OCI-LY7 (cell line): ENCODE measurements around the gene PITX3. TPM values are rescaled to one million over a fixed set of nuclear protein-coding genes. Genes with fewer than 3 reads are reported as not detected.

Source experiments
- BruUV-seq: library from RNA; stranded (reverse); fragments of 400-500 nt; replicated peaks from 2 replicates; lab custom pipeline; 2021; lab: Mats Ljungman, UMichigan
- CTCF ChIA-PET: fragments of 300-600 bp; sonication (Branson Sonifier 250); formaldehyde crosslinking; loops from one replicate; lab custom pipeline; 2022; ENCODE audit warnings: antibody characterized with exemption; ENCODE audit not compliant: unreplicated experiment; lab: Charles Lee
- POLR2A ChIA-PET: fragments of 300-600 bp; sonication (Branson Sonifier 250); formaldehyde crosslinking; loops from one replicate; lab custom pipeline; 2022; ENCODE audit warnings: antibody characterized with exemption; lab: Charles Lee
- DNase-seq: peaks from one replicate; pipeline ENCODE4 v3.0.0-alpha.2; 2015; ENCODE audit warnings: low spot score
- H2AFZ ChIP-seq: fragments of 200-600 bp; sonication (generic), shearing (Covaris generic); 2 replicates; pipeline ENCODE4 v1.6.1; 2014; ENCODE audit warnings: mild to moderate bottlenecking, antibody characterized with exemption, low read length, moderate library complexity
- H3K27ac ChIP-seq: fragments of 200-600 bp; sonication (generic); 2 replicates; pipeline ENCODE4 v1.5.1; 2014; ENCODE audit warnings: mixed run types, low read depth, mild to moderate bottlenecking, moderate library complexity, low read length, inconsistent platforms; ENCODE audit not compliant: poor library complexity, severe bottlenecking
- H3K36me3 ChIP-seq: fragments of 200-600 bp; sonication (generic); 2 replicates; pipeline ENCODE4 v1.6.1; 2014; ENCODE audit warnings: mild to moderate bottlenecking, antibody characterized with exemption, low read length, moderate library complexity, mixed read lengths; ENCODE audit not compliant: insufficient read depth
- H3K4me1 ChIP-seq: fragments of 200-600 bp; sonication (generic); 2 replicates; pipeline ENCODE4 v1.5.1; 2014; ENCODE audit warnings: mild to moderate bottlenecking, low read length; ENCODE audit not compliant: insufficient read depth, poor library complexity, severe bottlenecking
- H3K4me2 ChIP-seq: fragments of 200-600 bp; sonication (generic); 2 replicates; pipeline ENCODE4 v1.6.1; 2014; ENCODE audit warnings: mild to moderate bottlenecking, low read length
- H3K4me3 ChIP-seq: fragments of 200-600 bp; sonication (generic); 2 replicates; pipeline ENCODE4 v1.5.1; 2014; ENCODE audit warnings: mild to moderate bottlenecking, low read depth, low read length; ENCODE audit not compliant: poor library complexity, severe bottlenecking
- H3K79me2 ChIP-seq: fragments of 200-600 bp; sonication (generic); 2 replicates; pipeline ENCODE4 v1.6.1; 2016; ENCODE audit warnings: low read depth, mild to moderate bottlenecking, low read length, moderate library complexity, mixed read lengths; ENCODE audit not compliant: insufficient read depth
- H3K9me2 ChIP-seq: fragments of 200-600 bp; sonication (generic); 2 replicates; pipeline ENCODE4 v1.6.1; 2016; ENCODE audit warnings: mild to moderate bottlenecking, low read length, mixed read lengths; ENCODE audit not compliant: insufficient read depth
- H3K9me3 ChIP-seq: fragments of 200-600 bp; sonication (generic); 2 replicates; pipeline ENCODE4 v1.6.1; 2014; ENCODE audit warnings: mild to moderate bottlenecking, mixed run types, low read length, mixed read lengths
- H4K20me1 ChIP-seq: fragments of 200-600 bp; sonication (generic); 2 replicates; pipeline ENCODE4 v1.6.1; 2014; ENCODE audit warnings: mild to moderate bottlenecking, antibody characterized with exemption, low read length, moderate library complexity, mixed read lengths; ENCODE audit not compliant: insufficient read depth
- EZH2phosphoT487 ChIP-seq: fragments of 200-600 bp; sonication (generic); IDR thresholded peaks from 2 replicates; pipeline ENCODE4 v1.6.1; 2018; ENCODE audit warnings: low read depth, borderline replicate concordance, mild to moderate bottlenecking, mixed run types, antibody characterized with exemption, low read length, moderate library complexity, mixed read lengths
- intact Hi-C: fragments of 100-400 bp; cut with micrococcal nuclease; formaldehyde crosslinking; loops from one replicate; pipeline ENCODE4 v1.10.0; 2022; ENCODE audit not compliant: unreplicated experiment
- total RNA-seq, 2 experiments: library from RNA; depleted of rRNA in 1 of 2; stranded (reverse); fragments of >200 nt in 1 of 2; shearing (Covaris generic) in 1 of 2; gene quantifications; 2 replicates each; pipeline ENCODE4 v1.2.3, GENCODE V29; 2014 to 2022
- TF ChIP-seq, protein P1 (sequence below): fragments of 200-600 bp; sonication (generic); conservative IDR thresholded peaks from 2 replicates; pipeline ENCODE4 v1.5.1; 2014; ENCODE audit warnings: mild to moderate bottlenecking, antibody characterized with exemption, low read length, moderate library complexity, mixed read lengths

Gene PITX3
- total RNA-seq, 2 experiments from 2014 or later, result not detected

DNA sequence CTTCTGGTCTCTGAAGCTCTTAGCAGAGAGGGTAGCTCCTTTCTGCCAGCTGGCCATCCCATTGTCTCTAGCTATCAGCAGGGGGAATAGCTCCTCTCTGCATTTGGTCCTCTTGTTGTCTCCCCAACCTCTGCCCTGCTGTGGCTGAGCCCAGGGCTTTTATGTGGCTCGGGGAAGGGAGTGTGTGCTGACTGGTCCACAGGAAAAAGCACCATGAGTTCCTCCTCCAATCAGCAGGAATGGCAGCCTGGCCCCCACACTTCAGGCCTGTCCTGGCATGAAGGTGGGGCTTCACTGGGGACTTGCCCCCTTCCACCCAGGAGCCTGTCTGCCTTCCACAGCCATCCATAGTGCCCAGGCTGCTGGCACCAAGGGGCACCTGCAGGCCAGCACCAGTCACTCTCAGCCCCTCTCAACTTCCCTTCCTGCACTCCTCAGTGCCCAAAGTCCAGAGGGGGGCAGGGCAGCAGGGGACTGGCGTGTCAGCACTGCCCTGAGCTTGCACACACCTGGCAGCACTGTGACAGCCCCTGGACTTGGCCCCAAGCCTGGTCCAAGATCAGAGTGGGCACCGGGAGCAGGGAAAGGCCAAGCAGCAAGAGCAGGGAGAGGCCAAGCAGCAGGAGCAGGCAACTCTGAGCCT is 52.9 kb downstream of the PITX3 start:
- POLR2A ChIA-PET, result no interaction called here
- Histone ChIP-seq H3K27ac (no peak overlapping the region), H3K4me3 (no peak overlapping the region), H3K9me2 (no peaks in the 10 kb centered on the region), H3K79me2 (no peaks in the 10 kb centered on the region), H3K4me1 (no peaks in the 10 kb centered on the region), H3K4me2 (no peak overlapping the region), H3K9me3 (0 out of 2 replicates have a peak, but pooled peaks cover 12% of the 10 kb centered on the region), H3K36me3 (no peaks in the 10 kb centered on the region), H4K20me1 (no peaks in the 10 kb centered on the region), H2AFZ (no peak overlapping the region)
- no TSS peak for BruUV-seq
- TF ChIP-seq, protein P1, sequence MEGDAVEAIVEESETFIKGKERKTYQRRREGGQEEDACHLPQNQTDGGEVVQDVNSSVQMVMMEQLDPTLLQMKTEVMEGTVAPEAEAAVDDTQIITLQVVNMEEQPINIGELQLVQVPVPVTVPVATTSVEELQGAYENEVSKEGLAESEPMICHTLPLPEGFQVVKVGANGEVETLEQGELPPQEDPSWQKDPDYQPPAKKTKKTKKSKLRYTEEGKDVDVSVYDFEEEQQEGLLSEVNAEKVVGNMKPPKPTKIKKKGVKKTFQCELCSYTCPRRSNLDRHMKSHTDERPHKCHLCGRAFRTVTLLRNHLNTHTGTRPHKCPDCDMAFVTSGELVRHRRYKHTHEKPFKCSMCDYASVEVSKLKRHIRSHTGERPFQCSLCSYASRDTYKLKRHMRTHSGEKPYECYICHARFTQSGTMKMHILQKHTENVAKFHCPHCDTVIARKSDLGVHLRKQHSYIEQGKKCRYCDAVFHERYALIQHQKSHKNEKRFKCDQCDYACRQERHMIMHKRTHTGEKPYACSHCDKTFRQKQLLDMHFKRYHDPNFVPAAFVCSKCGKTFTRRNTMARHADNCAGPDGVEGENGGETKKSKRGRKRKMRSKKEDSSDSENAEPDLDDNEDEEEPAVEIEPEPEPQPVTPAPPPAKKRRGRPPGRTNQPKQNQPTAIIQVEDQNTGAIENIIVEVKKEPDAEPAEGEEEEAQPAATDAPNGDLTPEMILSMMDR, result no peak
- no peak for TF ChIP-seq EZH2phosphoT487
- CTCF ChIA-PET, result no interaction called here
- no peak for DNase-seq
- intact Hi-C loops, result no loop called here

DNA sequence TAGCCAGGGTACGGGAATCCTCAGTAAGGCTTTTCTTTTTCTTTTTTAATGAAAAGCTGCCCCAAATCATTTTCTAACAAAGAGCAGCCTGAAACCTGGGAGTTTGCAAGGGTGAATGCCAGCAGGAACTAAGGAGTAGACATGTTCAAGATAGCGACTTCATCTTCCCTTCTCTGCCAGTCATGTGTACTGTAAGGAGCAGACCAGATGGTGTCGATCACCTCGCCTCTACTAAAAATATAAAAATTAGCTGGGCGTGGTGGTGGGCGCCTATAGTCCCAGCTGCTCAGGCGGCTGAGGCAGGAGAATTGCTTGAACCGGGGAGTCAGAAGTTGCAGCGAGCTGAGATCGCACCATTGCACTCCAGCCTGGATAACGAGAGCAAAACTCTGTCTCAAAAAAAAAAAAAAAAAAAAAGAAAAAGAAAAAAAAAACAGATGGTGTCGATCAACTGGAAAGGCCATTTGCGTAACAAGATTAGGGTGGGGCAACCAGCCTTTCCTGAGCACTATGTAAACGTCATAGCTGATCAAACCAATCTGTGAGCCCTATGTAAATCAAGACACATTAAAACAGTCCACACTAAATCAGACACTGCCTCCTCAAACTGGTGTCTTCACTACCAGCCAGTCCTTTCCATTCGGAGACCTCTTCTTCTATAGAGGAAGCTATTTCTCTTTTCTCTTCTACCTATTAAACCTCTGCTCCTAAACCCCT is 55.3 kb downstream of the PITX3 start:
- Histone ChIP-seq H3K79me2 (no peaks in the 10 kb centered on the region), H3K4me2 (no peak overlapping the region), H3K9me2 (no peaks in the 10 kb centered on the region), H3K4me1 (no peaks in the 10 kb centered on the region), H3K4me3 (no peak overlapping the region), H3K9me3 (0 out of 2 replicates have a peak, but pooled peaks cover 7% of the 10 kb centered on the region), H4K20me1 (no peaks in the 10 kb centered on the region), H2AFZ (no peak overlapping the region), H3K36me3 (no peaks in the 10 kb centered on the region), H3K27ac (no peak overlapping the region)
- BruUV-seq, result no TSS peak
- ChIA-PET POLR2A (interaction anchor here (0.7 kb wide), 2 partner anchors 32 to 1539 kb away, joined by 3 to 4 read pairs; no protein-coding TSS in a partner anchor), CTCF (interaction anchor here (0.6 kb wide), 1 partner anchor 315 kb away, joined by 3 read pairs; no protein-coding TSS in a partner anchor)
- no peak for DNase-seq
- TF ChIP-seq, protein P1, result no peak
- TF ChIP-seq EZH2phosphoT487, result no peak
- intact Hi-C loops, result no loop called here
